Fibroblast of villous mesenchyme (primary cell): ENCODE data around the gene KIF18B. TPM values are rescaled to one million over a fixed set of nuclear protein-coding genes. Genes with fewer than 3 reads are reported as not detected.

Experiments
- DNase-seq: peaks from one replicate; pipeline ENCODE4 v3.0.0-alpha.2; 2010; ENCODE audit warnings: low read depth
- H3K4me3 ChIP-seq: 2 replicates; pipeline ENCODE4 v1.5.1; 2011; ENCODE audit warnings: low read depth, mild to moderate bottlenecking, low read length
- CTCF ChIP-seq: IDR thresholded peaks from 2 replicates; pipeline ENCODE4 v1.5.1; 2012; ENCODE audit warnings: low read depth, mild to moderate bottlenecking, low read length; ENCODE audit not compliant: insufficient read depth
- total RNA-seq: library from RNA; depleted of rRNA; stranded (reverse); fragments of >200 nt; gene quantifications from 2 replicates; pipeline ENCODE4 v1.2.3, GENCODE V29; 2012

The KIF18B gene
- total RNA-seq, 1 donor = 5.2 TPM

GRCh38 chr17:44988044-44988942 is 40.7 kb upstream of the KIF18B start:
- H3K4me3 ChIP-seq = no peak overlapping the region
- no peak for DNase-seq
- TF ChIP-seq CTCF = no peak

DNA sequence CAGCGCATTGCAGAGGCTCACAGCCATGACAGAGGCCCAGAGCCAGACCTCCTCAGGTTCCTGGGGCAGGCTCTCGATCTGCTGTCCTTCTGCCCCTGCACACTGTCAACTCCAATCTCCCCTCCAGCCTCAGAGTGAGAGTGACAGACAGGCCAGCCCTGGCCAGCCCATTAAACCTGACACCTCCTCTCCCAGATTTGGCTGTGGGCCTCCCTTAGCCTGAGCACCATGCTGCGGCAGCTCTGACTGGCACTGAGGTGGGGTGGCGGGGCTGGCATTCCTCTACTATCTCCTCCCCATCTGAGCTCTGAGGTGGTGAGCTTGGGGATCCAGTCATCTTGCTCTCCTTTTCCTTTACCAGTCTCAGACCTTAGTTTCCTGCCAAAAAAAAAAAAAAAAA is 36.0 kb upstream of the KIF18B start:
- no peak for TF ChIP-seq CTCF
- H3K4me3 ChIP-seq = no peak overlapping the region
- no peak for DNase-seq

GRCh38 chr17:44982113-44982702 is 34.6 kb upstream of the KIF18B start:
- no peak for TF ChIP-seq CTCF
- DNase-seq = no peak
- H3K4me3 ChIP-seq = no peak overlapping the region

- peak; percentile 95 for DNase-seq
- no peak for TF ChIP-seq CTCF
- peak overlapping the region; percentile 27 for H3K4me3 ChIP-seq
These were observed 33.8 kb upstream of the KIF18B start for GRCh38 chr17:44981221-44981968.

GRCh38 chr17:44979426-44979995 is 31.9 kb upstream of the KIF18B start:
- H3K4me3 ChIP-seq = no peak overlapping the region
- peak; percentile 88 for DNase-seq
- TF ChIP-seq CTCF = no peak

DNA sequence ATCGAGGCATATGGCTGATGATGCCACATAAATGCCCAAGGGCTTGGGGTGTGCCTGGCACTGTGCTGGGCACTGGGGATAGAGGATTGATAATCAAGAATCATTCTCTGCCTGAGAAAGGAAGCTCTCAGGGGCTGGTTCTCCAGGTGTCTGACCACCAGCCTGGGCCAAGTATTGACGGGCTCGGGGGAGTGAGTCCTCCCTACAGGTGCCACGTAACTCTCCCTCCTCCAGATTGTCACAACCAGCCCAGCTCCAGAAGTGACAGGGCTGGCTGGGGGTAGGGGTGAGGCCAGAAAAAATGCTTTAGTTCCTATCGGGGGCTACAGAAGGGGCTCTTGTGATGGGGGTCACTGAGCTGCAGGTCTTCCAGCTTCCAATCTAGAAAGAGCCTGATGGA is 31.2 kb upstream of the KIF18B start:
- no peak overlapping the region for H3K4me3 ChIP-seq
- TF ChIP-seq CTCF = no peak
- DNase-seq = no peak
